ENCODE measurements around the gene KCNJ16. TPM values are rescaled to one million over a fixed set of nuclear protein-coding genes. Genes with fewer than 3 reads are reported as not detected.

KCNJ16 gene
- total and polyA plus RNA-seq, 2 of the 13 experiments (the other 11 are each of a cell fraction or from before 2014, with no cell fraction given): not detected

DNA sequence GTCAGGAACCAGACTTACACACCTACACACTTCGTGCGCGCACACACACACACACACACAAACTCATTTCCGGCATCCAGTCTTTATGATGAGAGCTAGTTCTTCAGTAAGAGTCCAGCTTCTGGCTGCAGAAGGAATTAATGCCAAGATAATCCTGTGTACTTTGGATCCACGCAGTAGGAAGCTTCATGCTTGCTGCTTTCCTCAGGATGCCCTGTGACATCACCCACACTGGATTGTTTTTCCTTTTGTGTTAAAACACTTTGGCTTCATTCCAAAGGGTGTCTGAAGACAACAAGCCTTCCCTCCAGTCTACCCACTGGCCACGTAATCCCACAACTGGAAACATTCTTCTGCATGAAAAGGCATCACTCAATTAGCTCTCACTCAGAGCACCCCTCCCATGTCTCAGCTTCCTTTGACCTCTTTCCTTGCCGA is 35.4 kb downstream of the KCNJ16 start:
- DNase-seq (ENCODE audit: low spot score): no peak
- Histone ChIP-seq H3K27ac (ENCODE audit: extremely low read length, insufficient read depth, low read length) (no peak overlapping the region), H3K27me3 (ENCODE audit: control insufficient read depth in 1 of 2, insufficient read depth in 2 of 2, low read length in 2 of 2) (no peaks in the 10 kb centered on the region), H3K36me3 (replicated peaks in 1 of 2; ENCODE audit: control insufficient read depth in 1 of 2, insufficient read depth in 2 of 2, low read length in 2 of 2) (no peaks in the 10 kb centered on the region), H3K4me2 (ENCODE audit: low read depth, low read length) (no peak overlapping the region), H4K20me1 (ENCODE audit: insufficient read depth, low read length) (no peaks in the 10 kb centered on the region), H3K9ac (ENCODE audit: insufficient read depth, low read depth, low read length) (no peak overlapping the region), H3K79me2 (ENCODE audit: insufficient read depth, low read length) (no peaks in the 10 kb centered on the region), H3K9me3 (ENCODE audit: low read length) (peaks cover 50% of the 10 kb centered on the region; the same call in 1 of the 2 replicates), H3K4me3 (replicated peaks in 1 of 3; ENCODE audit: insufficient read depth in 1 of 3, low read depth in 2 of 3, low read length in 3 of 3) (no peak overlapping the region), H2AFZ (ENCODE audit: low read length) (no peak overlapping the region), H3K4me1 (ENCODE audit: insufficient read depth, low read length) (no peaks in the 10 kb centered on the region)
- ChIA-PET POLR2A (no interaction called here), CTCF (ENCODE audit: low intra/inter-chr PET ratio, low total read pairs) (no interaction called here)
- intact Hi-C loops (cut with micrococcal nuclease; ENCODE audit: unreplicated experiment): no loop called here
- ATAC-seq: no peak
- no TSS peak for BruUV-seq (replicated peaks)
- TF ChIP-seq ZNF496 (CRISPR knock-in tag; IDR thresholded peaks at IDR 0.05; ENCODE audit: insufficient replicate concordance): no peak
- TF ChIP-seq MAFG (CRISPR knock-in tag; IDR thresholded peaks at IDR 0.05): no peak
- no peak for TF ChIP-seq ZNF431 (CRISPR knock-in tag; IDR thresholded peaks at IDR 0.05; ENCODE audit: borderline replicate concordance, low read depth)
- no peak for TF ChIP-seq GZF1 (CRISPR knock-in tag; IDR thresholded peaks at IDR 0.05)
- TF ChIP-seq, protein P1, sequence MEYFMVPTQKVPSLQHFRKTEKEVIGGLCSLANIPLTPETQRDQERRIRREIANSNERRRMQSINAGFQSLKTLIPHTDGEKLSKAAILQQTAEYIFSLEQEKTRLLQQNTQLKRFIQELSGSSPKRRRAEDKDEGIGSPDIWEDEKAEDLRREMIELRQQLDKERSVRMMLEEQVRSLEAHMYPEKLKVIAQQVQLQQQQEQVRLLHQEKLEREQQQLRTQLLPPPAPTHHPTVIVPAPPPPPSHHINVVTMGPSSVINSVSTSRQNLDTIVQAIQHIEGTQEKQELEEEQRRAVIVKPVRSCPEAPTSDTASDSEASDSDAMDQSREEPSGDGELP (IDR thresholded peaks at IDR 0.05; ENCODE audit: borderline replicate concordance, low read depth): no peak
- no peak for TF ChIP-seq FOSL2 (CRISPR knock-in tag; IDR thresholded peaks at IDR 0.05)
- no peak for TF ChIP-seq HHEX (CRISPR knock-in tag; IDR thresholded peaks at IDR 0.05)
- TF ChIP-seq MEF2D (CRISPR knock-in tag; IDR thresholded peaks at IDR 0.05): no peak
- TF ChIP-seq, protein P2, sequence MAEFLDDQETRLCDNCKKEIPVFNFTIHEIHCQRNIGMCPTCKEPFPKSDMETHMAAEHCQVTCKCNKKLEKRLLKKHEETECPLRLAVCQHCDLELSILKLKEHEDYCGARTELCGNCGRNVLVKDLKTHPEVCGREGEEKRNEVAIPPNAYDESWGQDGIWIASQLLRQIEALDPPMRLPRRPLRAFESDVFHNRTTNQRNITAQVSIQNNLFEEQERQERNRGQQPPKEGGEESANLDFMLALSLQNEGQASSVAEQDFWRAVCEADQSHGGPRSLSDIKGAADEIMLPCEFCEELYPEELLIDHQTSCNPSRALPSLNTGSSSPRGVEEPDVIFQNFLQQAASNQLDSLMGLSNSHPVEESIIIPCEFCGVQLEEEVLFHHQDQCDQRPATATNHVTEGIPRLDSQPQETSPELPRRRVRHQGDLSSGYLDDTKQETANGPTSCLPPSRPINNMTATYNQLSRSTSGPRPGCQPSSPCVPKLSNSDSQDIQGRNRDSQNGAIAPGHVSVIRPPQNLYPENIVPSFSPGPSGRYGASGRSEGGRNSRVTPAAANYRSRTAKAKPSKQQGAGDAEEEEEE (CRISPR knock-in tag; IDR thresholded peaks at IDR 0.05; ENCODE audit: borderline replicate concordance): no peak
- in situ Hi-C loops (cut with HindIII; ENCODE audit: extremely low pct_ligation_motif_present, low pct_unique_long_range_greater_than_20kb): no loop called here
- FAIRE-seq: no peak
- 43% methylated on average over 7 of the region's 7 CpGs for WGBS (ENCODE audit: low lambda C conversion rate)

All from HepG2 (cell line).